ENCODE results near the gene KAT8. TPM values are rescaled to one million over a fixed set of nuclear protein-coding genes. Genes with fewer than 3 reads are reported as not detected.

KAT8 gene
- total and polyA plus RNA-seq, 2 of the 13 experiments (the other 11 are each of a cell fraction or from before 2014, with no cell fraction given): 79.0 to 84.2 TPM

GRCh38 chr16:31093132-31093703 lies 24.2 kb upstream of the KAT8 start (continued):
- TF ChIP-seq PBX3 (CRISPR knock-in tag; IDR thresholded peaks at IDR 0.05; ENCODE audit: borderline replicate concordance) (no peak), KMT2A (CRISPR knock-in tag; IDR thresholded peaks at IDR 0.05) (peak; percentile 37; the same call in 1 of the 2 replicates), MYC (CRISPR knock-in tag; IDR thresholded peaks at IDR 0.05; ENCODE audit: borderline replicate concordance) (peak; percentile 64), ZNF292 (CRISPR knock-in tag; IDR thresholded peaks at IDR 0.05; ENCODE audit: borderline replicate concordance, low read depth) (no peak), ZNF326 (CRISPR knock-in tag; IDR thresholded peaks at IDR 0.05; ENCODE audit: borderline replicate concordance) (no peak), JUN (CRISPR knock-in tag; IDR thresholded peaks at IDR 0.05) (no peak), HNRNPL (IDR thresholded peaks at IDR 0.05; ENCODE audit: low read depth, low read length) (0 out of 2 replicates have a peak, but pooled peaks have one; percentile 26), ATF1 (CRISPR knock-in tag; IDR thresholded peaks at IDR 0.05) (no peak), GMEB1 (CRISPR knock-in tag; IDR thresholded peaks at IDR 0.05; ENCODE audit: borderline replicate concordance) (no peak), ZNF331 (CRISPR knock-in tag; IDR thresholded peaks at IDR 0.05) (0 out of 2 replicates have a peak, but pooled peaks have one; percentile 21), IKZF5 (CRISPR knock-in tag; IDR thresholded peaks at IDR 0.05) (peak; percentile 18; the same call in 1 of the 2 replicates), GATAD2A (CRISPR knock-in tag; IDR thresholded peaks at IDR 0.05) (peak; percentile 23; the same call in 1 of the 2 replicates), RFX5 (IDR thresholded peaks at IDR 0.05; ENCODE audit: low read depth, low read length) (no peak), ZSCAN29 (CRISPR knock-in tag; conservative IDR thresholded peaks at IDR 0.05) (no peak), ZBTB42 (CRISPR knock-in tag; IDR thresholded peaks at IDR 0.05) (no peak), TSC22D2 (CRISPR knock-in tag; IDR thresholded peaks at IDR 0.05; ENCODE audit: borderline replicate concordance) (no peak), ZBTB20 (CRISPR knock-in tag; IDR thresholded peaks at IDR 0.05; ENCODE audit: borderline replicate concordance, low read depth) (no peak), SMARCE1 (IDR thresholded peaks at IDR 0.05; ENCODE audit: borderline replicate concordance) (no peak), ZNF773 (CRISPR knock-in tag; IDR thresholded peaks at IDR 0.05; ENCODE audit: borderline replicate concordance) (no peak), POLR2A (IDR thresholded peaks at IDR 0.05; ENCODE audit: insufficient read depth in 1 of 2, low read depth in 2 of 2, low read length in 2 of 2) (peak; percentile 54 to 71; a peak in 2 of 4 replicates)
- TF ChIP-seq, protein P1, sequence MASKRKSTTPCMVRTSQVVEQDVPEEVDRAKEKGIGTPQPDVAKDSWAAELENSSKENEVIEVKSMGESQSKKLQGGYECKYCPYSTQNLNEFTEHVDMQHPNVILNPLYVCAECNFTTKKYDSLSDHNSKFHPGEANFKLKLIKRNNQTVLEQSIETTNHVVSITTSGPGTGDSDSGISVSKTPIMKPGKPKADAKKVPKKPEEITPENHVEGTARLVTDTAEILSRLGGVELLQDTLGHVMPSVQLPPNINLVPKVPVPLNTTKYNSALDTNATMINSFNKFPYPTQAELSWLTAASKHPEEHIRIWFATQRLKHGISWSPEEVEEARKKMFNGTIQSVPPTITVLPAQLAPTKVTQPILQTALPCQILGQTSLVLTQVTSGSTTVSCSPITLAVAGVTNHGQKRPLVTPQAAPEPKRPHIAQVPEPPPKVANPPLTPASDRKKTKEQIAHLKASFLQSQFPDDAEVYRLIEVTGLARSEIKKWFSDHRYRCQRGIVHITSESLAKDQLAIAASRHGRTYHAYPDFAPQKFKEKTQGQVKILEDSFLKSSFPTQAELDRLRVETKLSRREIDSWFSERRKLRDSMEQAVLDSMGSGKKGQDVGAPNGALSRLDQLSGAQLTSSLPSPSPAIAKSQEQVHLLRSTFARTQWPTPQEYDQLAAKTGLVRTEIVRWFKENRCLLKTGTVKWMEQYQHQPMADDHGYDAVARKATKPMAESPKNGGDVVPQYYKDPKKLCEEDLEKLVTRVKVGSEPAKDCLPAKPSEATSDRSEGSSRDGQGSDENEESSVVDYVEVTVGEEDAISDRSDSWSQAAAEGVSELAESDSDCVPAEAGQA (IDR thresholded peaks at IDR 0.05; ENCODE audit: low read depth): no peak
- TF ChIP-seq, protein P1 (CRISPR knock-in tag; IDR thresholded peaks at IDR 0.05; ENCODE audit: borderline replicate concordance): no peak

Data from HepG2 (cell line).